IMR-90 (cell line): ENCODE results near the gene AMD1. TPM values are rescaled to one million over a fixed set of nuclear protein-coding genes. Genes with fewer than 3 reads are reported as not detected.

Source experiments
- ATAC-seq: fragments of 200-7000 bp; cut with Tn5 transposase; 2 replicates; pipeline ENCODE4 v1.9.1; 2020; ENCODE audit warnings: low read depth, mild to moderate bottlenecking, moderate library complexity
- BruUV-seq: library from RNA; stranded (reverse); fragments of 400-500 nt; replicated peaks from 2 replicates; lab custom pipeline; 2021; lab: Mats Ljungman, UMichigan
- CTCF ChIA-PET: fragments of 300-600 bp; formaldehyde crosslinking; extraction: SDS; loops from one replicate; lab custom pipeline; 2021; ENCODE audit warnings: antibody characterized with exemption; lab: Yijun Ruan, JAX
- POLR2A ChIA-PET: fragments of 300-600 bp; sonication (Branson Sonifier 250); formaldehyde crosslinking; loops from one replicate; lab custom pipeline; 2022; ENCODE audit warnings: antibody characterized with exemption; ENCODE audit not compliant: unreplicated experiment; lab: Charles Lee
- DNase-seq: peaks from one replicate; pipeline ENCODE4 v3.0.0; 2013
- H2AFZ ChIP-seq: replicated peaks from 2 replicates; pipeline ENCODE3; 2013; ENCODE audit warnings: low read length, mild to moderate bottlenecking; ENCODE audit not compliant: poor library complexity
- H2AK5ac ChIP-seq: 2 replicates; pipeline ENCODE4 v1.6.1; 2013; ENCODE audit warnings: low read depth, low read length, inconsistent platforms
- H2AK9ac ChIP-seq: replicated peaks from 2 replicates; pipeline ENCODE3; 2013; ENCODE audit warnings: mild to moderate bottlenecking, low read depth, low read length, moderate library complexity; ENCODE audit not compliant: poor library complexity
- H2BK120ac ChIP-seq: 2 replicates; pipeline ENCODE4 v1.6.1; 2013; ENCODE audit warnings: low read depth, low read length, inconsistent platforms
- H2BK15ac ChIP-seq: 3 replicates; pipeline ENCODE4 v1.6.1; 2013; ENCODE audit warnings: low read depth, low read length, inconsistent platforms
- H2BK20ac ChIP-seq: 2 replicates; pipeline ENCODE4 v1.6.1; 2013; ENCODE audit warnings: low read depth, mild to moderate bottlenecking, inconsistent platforms, low read length, moderate library complexity
- H2BK5ac ChIP-seq: 2 replicates; pipeline ENCODE4 v1.6.1; 2013; ENCODE audit warnings: mild to moderate bottlenecking, low read depth, low read length, inconsistent platforms; ENCODE audit not compliant: poor library complexity, severe bottlenecking
- H3K14ac ChIP-seq: replicated peaks from 2 replicates; pipeline ENCODE4 v1.6.1; 2013; ENCODE audit warnings: low read depth, low read length, inconsistent platforms
- H3K18ac ChIP-seq: 2 replicates; pipeline ENCODE4 v1.6.1; 2013; ENCODE audit warnings: low read depth, low read length, control low read depth
- H3K23ac ChIP-seq: 2 replicates; pipeline ENCODE4 v1.6.1; 2013; ENCODE audit warnings: low read depth, low read length, inconsistent platforms
- H3K27ac ChIP-seq: 2 replicates; pipeline ENCODE4 v1.5.1; 2013; ENCODE audit warnings: mild to moderate bottlenecking, control low read depth, low read length; ENCODE audit not compliant: insufficient read depth
- H3K27me3 ChIP-seq: 2 replicates; pipeline ENCODE4 v1.6.1; 2013; ENCODE audit warnings: low read length; ENCODE audit not compliant: control insufficient read depth, insufficient read depth
- H3K36me3 ChIP-seq: 2 replicates; pipeline ENCODE4 v1.6.1; 2013; ENCODE audit warnings: low read length, mixed read lengths; ENCODE audit not compliant: control insufficient read depth, insufficient read depth
- H3K4ac ChIP-seq: 2 replicates; pipeline ENCODE4 v1.6.1; 2013; ENCODE audit warnings: low read depth, low read length, inconsistent platforms
- H3K4me1 ChIP-seq: 2 replicates; pipeline ENCODE4 v1.6.1; 2013; ENCODE audit warnings: low read length, mixed read lengths; ENCODE audit not compliant: control insufficient read depth, insufficient read depth
- H3K4me2 ChIP-seq: 2 replicates; pipeline ENCODE4 v1.6.1; 2013; ENCODE audit warnings: low read depth, mild to moderate bottlenecking, control low read depth, low read length, moderate library complexity
- H3K4me3 ChIP-seq: 2 replicates; pipeline ENCODE4 v1.5.1; 2013; ENCODE audit warnings: low read depth, mild to moderate bottlenecking, control low read depth, low read length, moderate library complexity; ENCODE audit not compliant: insufficient read depth
- H3K56ac ChIP-seq: 2 replicates; pipeline ENCODE4 v1.6.1; 2013; ENCODE audit warnings: low read length, inconsistent platforms; ENCODE audit not compliant: insufficient read depth; ENCODE audit errors: extremely low read depth
- H3K79me1 ChIP-seq, 2 experiments: 2 replicates each; pipeline ENCODE4 v1.6.1; 2013; ENCODE audit warnings: low read length in 2 of 2, inconsistent platforms in 1 of 2, low read depth in 1 of 2
- H3K9ac ChIP-seq: 2 replicates; pipeline ENCODE4 v1.6.1; 2013; ENCODE audit warnings: low read depth, low read length, control low read depth
- H3K9me1 ChIP-seq: 2 replicates; pipeline ENCODE4 v1.6.1; 2013; ENCODE audit warnings: low read length, inconsistent platforms; ENCODE audit not compliant: insufficient read depth
- H3K9me3 ChIP-seq: 2 replicates; pipeline ENCODE4 v1.6.1; 2013; ENCODE audit warnings: low read length; ENCODE audit not compliant: control insufficient read depth, insufficient read depth
- H4K20me1 ChIP-seq: 2 replicates; pipeline ENCODE4 v1.6.1; 2013; ENCODE audit warnings: low read length, inconsistent platforms; ENCODE audit not compliant: insufficient read depth
- H4K5ac ChIP-seq: 2 replicates; pipeline ENCODE4 v1.6.1; 2013; ENCODE audit warnings: mild to moderate bottlenecking, low read depth, low read length, control low read depth
- H4K8ac ChIP-seq, 2 experiments: 2 replicates each; pipeline ENCODE4 v1.6.1; 2013; ENCODE audit warnings: low read depth in 2 of 2, low read length in 2 of 2, control low read depth in 1 of 2, inconsistent platforms in 1 of 2
- H4K91ac ChIP-seq: 2 replicates; pipeline ENCODE4 v1.6.1; 2013; ENCODE audit warnings: low read depth, low read length, inconsistent platforms; ENCODE audit not compliant: insufficient read depth
- BHLHE40 ChIP-seq: fragments of 150-350 bp; IDR thresholded peaks from 2 replicates; pipeline ENCODE4 v1.6.1; 2016; ENCODE audit warnings: mild to moderate bottlenecking, low read depth, low read length
- MXI1 ChIP-seq: IDR thresholded peaks from 2 replicates; pipeline ENCODE4 v1.6.1; 2012; ENCODE audit warnings: low read depth, mild to moderate bottlenecking, low read length, moderate library complexity, borderline replicate concordance
- WGBS, 2 experiments: methylation state at CpG; one replicate each; pipeline versions ENCODE4 v1.1.5 to v1.1.7; 2013; ENCODE audit warnings: missing lambda C conversion rate in 2 of 2; ENCODE audit not compliant: insufficient read length in 1 of 2; ENCODE audit errors: extremely low coverage in 2 of 2; 5-methylcytosine and 5-hydroxymethylcytosine counted together
- dilution Hi-C: fragments of 300-500 bp; cut with HindIII; formaldehyde crosslinking; loops from one replicate; pipeline ENCODE4 v1.14.3; 2018; ENCODE audit warnings: low sequenced_read_pairs; ENCODE audit not compliant: unreplicated experiment
- in situ Hi-C: fragments of 300-500 bp; cut with MboI; formaldehyde crosslinking; loops from 3 replicates; pipeline ENCODE4 v1.14.3; 2019; ENCODE audit warnings: low sequenced_read_pairs, inconsistent platforms, mixed read lengths
- intact Hi-C: fragments of 100-400 bp; cut with micrococcal nuclease; formaldehyde crosslinking; loops from 2 replicates; pipeline ENCODE4 v1.10.0; 2022
- polyA plus RNA-seq, 3 experiments: library from polyadenylated mRNA; depleted of rRNA; stranded (reverse); fragments of >200 nt; gene quantifications; 2 replicates each; pipeline ENCODE4 v1.2.3, GENCODE V29; 2012; ENCODE audit warnings: low replicate concordance in 1 of 3
- total RNA-seq: library from RNA; depleted of rRNA; stranded (reverse); fragments of >200 nt; gene quantifications from 2 replicates; pipeline ENCODE4 v1.2.3, GENCODE V29; 2012

The AMD1 gene
- total and polyA plus RNA-seq, 2 of the 4 experiments (the other 2 are of a cell fraction): 32.2 to 65.8 TPM

DNA sequence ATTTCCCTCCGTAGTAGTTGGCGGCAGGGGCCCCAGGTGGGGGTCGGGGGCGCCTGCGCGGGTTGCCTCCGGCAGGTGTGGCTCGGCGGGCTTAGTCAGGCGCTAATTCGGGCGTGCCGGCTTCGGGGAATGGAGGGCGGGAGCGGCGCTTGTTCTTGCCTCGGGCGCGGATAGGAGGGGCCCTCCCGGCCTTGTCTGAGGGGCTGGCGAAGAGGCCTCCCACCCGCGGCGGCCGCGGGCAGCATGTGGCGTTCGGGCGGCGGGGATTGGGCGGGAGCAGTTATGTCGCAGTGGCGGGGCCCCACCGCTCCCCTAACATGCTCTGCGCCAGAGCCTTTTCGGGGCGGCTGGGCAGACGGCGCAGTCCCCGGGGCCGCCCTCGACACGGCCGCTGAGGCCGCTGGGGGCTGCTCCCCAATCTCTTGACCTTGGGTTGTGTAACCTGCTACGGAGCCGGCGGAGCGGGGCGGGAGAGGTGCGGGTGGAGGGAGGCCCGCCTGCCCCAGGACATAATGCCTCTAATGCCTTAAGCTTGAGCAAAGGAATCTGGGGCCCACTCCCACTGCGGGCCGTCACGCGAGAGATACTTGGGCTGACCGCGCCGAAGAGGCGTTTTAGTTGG, 1.1 kb downstream of the AMD1 start:
- CTCF ChIA-PET: interaction anchor here (1.5 kb wide), 1 partner anchor 193 kb away, joined by 3 read pairs; no protein-coding TSS in a partner anchor
- peak; percentile 16 for ATAC-seq
- H2AFZ ChIP-seq: peak overlapping the region; percentile 84

More for the DNA sequence above, 1.1 kb downstream of the AMD1 start:
- no peak overlapping the region for H2BK20ac ChIP-seq
- TF ChIP-seq BHLHE40 (no peak), MXI1 (0 out of 2 replicates have a peak, but pooled peaks have one; percentile 21)
- no peak overlapping the region for H2BK15ac ChIP-seq
- H4K20me1 ChIP-seq: peaks cover 57% of the 10 kb centered on the region
- intact Hi-C loops: loop anchor here (2.0 to 5.0 kb wide), 2 partner anchors 69 to 173 kb away; no protein-coding TSS in a partner anchor
- peak overlapping the region; percentile 66 for H3K4me3 ChIP-seq
- WGBS, 2 experiments: 1% methylated on average over 18 of the region's 61 CpGs; no CpG with 5 or more reads in 1 of the 2 experiments
- H2BK5ac ChIP-seq: peak overlapping the region; percentile 13
- dilution Hi-C loops: no loop called here
- peak overlapping the region; percentile 88 for H3K9ac ChIP-seq
- no peak for DNase-seq
- H3K36me3 ChIP-seq: no peaks in the 10 kb centered on the region
- BruUV-seq: no TSS peak
- H3K18ac ChIP-seq: no peak overlapping the region
- H4K91ac ChIP-seq: no peak overlapping the region; the same call in 1 of the 2 replicates
- peak overlapping the region; percentile 90 for H2AK9ac ChIP-seq
- peak overlapping the region; percentile 37 for H3K4ac ChIP-seq
- peaks cover 3% of the 10 kb centered on the region; the same call in 1 of the 2 replicates for H3K4me1 ChIP-seq
- POLR2A ChIA-PET: interaction anchor here (0.7 to 1.7 kb wide), 5 partner anchors 11 to 60 kb away, joined by 3 to 8 read pairs (median 5); partner anchors contain the start of gene CDK19
- peak overlapping the region; percentile 45 for H2AK5ac ChIP-seq
- peak overlapping the region; percentile 54; the same call in 1 of the 2 replicates for H3K56ac ChIP-seq
- in situ Hi-C loops: loop anchor here (5.0 kb wide), 2 partner anchors 58 to 77 kb away; partner anchors contain the start of gene CDK19
- H4K5ac ChIP-seq: no peak overlapping the region
- H3K14ac ChIP-seq: peak overlapping the region; percentile 48
- H4K8ac ChIP-seq: no peak overlapping the region
- no peak overlapping the region for H2BK120ac ChIP-seq
- H3K9me1 ChIP-seq: 0 out of 2 replicates have a peak, but pooled peaks cover 3% of the 10 kb centered on the region
- peak overlapping the region; percentile 89 for H3K4me2 ChIP-seq
- no peaks in the 10 kb centered on the region for H3K9me3 ChIP-seq
- peak overlapping the region; percentile 70 for H3K23ac ChIP-seq
- peak overlapping the region; percentile 73 for H3K27ac ChIP-seq
- peaks cover 0 to 21% of the 10 kb centered on the region in 2 experiments; a peak in 2 of 4 replicates for H3K79me1 ChIP-seq
- no peaks in the 10 kb centered on the region for H3K27me3 ChIP-seq
